Nephron progenitor cell (in vitro differentiated cells): ENCODE measurements around the gene SOHLH1.

Source experiments
- DNase-seq: peaks from one replicate; pipeline ENCODE4 v3.0.0; 2021
- H3K27ac Mint-ChIP-seq: 2 replicates; pipeline ENCODE4 v1.8.0; 2021; ENCODE audit warnings: mild to moderate bottlenecking, moderate library complexity, mixed read lengths
- H3K27me3 Mint-ChIP-seq: 2 replicates; pipeline ENCODE4 v1.8.0; 2021; ENCODE audit warnings: mild to moderate bottlenecking, low read depth, mixed read lengths; ENCODE audit not compliant: poor library complexity
- H3K36me3 Mint-ChIP-seq: 2 replicates; pipeline ENCODE4 v1.8.0; 2021; ENCODE audit warnings: low read depth, mixed read lengths
- H3K4me1 Mint-ChIP-seq: 2 replicates; pipeline ENCODE4 v1.8.0; 2021; ENCODE audit warnings: mixed read lengths
- H3K4me3 Mint-ChIP-seq: 2 replicates; pipeline ENCODE4 v1.8.0; 2021; ENCODE audit warnings: mild to moderate bottlenecking, moderate library complexity, mixed read lengths
- H3K9me3 Mint-ChIP-seq: 2 replicates; pipeline ENCODE4 v1.8.0; 2021; ENCODE audit warnings: mild to moderate bottlenecking, moderate library complexity, mixed read lengths
- TF ChIP-seq, protein P1 (sequence below): fragments of 200-600 bp; sonication (generic); IDR thresholded peaks from 2 replicates; pipeline ENCODE4 v1.5.0; 2021; ENCODE audit warnings: antibody characterized with exemption

SOHLH1 gene

DNA sequence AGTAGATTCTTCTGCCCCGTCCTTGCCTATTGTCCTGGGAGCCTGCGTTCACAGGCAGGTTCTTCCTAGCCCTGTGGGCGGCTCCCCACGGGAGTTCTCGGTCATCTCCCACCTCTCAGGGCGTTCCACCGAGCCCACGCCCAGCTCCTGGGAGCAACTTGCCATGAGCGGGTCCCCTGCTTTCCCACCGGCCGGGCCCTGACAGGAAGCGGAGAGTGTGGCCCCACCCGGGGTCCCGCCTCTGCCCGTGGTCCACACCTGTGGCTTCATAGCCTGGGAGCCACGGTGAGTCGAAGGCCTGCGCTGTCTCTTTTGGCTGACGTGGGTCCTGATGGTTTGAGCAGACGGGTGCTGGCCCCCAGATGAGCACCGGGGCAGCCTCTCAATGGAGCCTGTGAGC lies 45.9 kb upstream of the SOHLH1 start:
- no peak for DNase-seq
- H3K36me3 Mint-ChIP-seq, result no peaks in the 10 kb centered on the region
- peaks cover 9% of the 10 kb centered on the region for H3K27me3 Mint-ChIP-seq
- H3K4me3 Mint-ChIP-seq, result no peak overlapping the region
- TF ChIP-seq, protein P1, sequence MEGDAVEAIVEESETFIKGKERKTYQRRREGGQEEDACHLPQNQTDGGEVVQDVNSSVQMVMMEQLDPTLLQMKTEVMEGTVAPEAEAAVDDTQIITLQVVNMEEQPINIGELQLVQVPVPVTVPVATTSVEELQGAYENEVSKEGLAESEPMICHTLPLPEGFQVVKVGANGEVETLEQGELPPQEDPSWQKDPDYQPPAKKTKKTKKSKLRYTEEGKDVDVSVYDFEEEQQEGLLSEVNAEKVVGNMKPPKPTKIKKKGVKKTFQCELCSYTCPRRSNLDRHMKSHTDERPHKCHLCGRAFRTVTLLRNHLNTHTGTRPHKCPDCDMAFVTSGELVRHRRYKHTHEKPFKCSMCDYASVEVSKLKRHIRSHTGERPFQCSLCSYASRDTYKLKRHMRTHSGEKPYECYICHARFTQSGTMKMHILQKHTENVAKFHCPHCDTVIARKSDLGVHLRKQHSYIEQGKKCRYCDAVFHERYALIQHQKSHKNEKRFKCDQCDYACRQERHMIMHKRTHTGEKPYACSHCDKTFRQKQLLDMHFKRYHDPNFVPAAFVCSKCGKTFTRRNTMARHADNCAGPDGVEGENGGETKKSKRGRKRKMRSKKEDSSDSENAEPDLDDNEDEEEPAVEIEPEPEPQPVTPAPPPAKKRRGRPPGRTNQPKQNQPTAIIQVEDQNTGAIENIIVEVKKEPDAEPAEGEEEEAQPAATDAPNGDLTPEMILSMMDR, result no peak
- H3K27ac Mint-ChIP-seq, result no peak overlapping the region
- no peaks in the 10 kb centered on the region for H3K4me1 Mint-ChIP-seq
- H3K9me3 Mint-ChIP-seq, result no peaks in the 10 kb centered on the region

DNA sequence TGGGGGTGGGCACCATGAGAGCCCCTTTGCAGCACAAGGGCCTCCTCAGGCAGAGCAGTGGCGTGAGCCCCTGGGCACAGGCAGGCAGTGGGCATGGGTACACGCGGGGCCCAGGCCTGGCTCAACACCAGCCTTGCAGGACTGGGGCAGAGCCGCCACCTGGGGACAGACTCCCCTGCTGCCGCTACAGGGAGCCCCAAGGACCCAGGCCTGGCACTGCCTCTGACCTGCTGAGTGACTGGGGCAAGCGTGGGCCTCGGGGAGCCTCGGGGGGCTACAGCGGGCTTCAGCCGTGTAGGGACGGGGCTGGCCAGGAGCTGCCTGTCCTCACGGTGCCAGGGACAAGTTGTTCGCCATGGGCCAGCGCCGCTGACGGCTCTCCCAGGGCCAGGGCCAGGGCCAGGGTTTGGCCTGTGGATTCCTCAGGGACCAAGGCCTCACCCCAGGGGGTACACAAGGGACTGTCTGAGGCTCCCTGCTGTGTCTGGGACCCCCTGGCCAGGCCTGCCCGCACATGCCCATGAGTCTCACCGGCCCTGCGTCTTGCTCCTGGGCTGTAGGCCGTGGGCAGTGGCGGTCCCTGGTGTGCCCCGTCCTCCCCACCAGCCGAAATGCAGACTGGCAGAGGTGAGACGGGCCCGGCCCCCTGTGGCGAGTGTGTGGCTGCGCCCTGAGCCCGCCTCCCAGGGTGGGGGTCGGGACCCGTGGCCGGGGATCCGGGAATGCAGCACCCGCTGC lies 45.2 kb upstream of the SOHLH1 start:
- DNase-seq, result no peak
- H3K9me3 Mint-ChIP-seq, result no peaks in the 10 kb centered on the region
- TF ChIP-seq, protein P1, result no peak
- H3K36me3 Mint-ChIP-seq, result no peaks in the 10 kb centered on the region
- peaks cover 14% of the 10 kb centered on the region for H3K27me3 Mint-ChIP-seq
- H3K4me1 Mint-ChIP-seq, result no peaks in the 10 kb centered on the region
- H3K27ac Mint-ChIP-seq, result no peak overlapping the region
- H3K4me3 Mint-ChIP-seq, result no peak overlapping the region

DNA sequence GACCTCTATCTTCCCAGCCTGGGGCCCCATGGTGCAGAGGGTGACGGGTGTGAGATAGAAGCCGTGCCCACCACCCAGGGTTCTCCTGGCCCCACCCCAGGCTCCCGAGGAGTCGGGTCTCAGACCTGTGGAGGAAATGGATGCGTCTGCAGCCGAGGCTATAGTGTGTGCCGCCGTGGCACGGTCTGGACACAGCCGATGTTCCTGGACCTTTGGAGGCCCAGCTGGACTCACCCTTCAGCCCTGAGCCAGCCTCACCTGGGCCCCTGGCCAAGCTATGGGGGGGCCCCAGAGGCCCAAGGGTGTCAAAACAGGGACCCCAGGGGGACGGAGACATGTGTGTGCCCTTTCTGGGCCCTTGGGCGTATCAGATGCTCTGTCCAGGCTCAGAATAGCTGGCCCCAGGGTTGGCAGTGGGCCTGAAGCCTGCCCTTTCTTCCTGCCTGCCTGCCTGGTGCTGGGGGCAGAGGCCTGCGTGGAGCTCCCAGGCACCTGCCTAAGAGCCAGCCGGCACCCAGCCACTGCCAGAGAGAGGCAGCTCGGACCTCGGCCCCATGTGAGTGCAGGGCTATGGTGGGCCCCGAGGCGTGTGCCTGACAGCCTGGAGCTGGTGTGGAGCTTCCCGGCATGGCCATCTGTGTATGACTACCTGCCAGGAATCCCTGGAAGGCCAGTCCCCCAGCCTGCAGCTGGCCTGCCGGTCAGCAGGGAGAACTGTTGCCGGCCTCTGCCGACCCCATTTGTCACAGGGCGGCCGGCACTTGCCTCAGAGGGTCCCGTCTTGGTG lies 44.5 kb upstream of the SOHLH1 start:
- Mint-ChIP-seq H3K4me3 (no peak overlapping the region), H3K27me3 (peaks cover 17% of the 10 kb centered on the region), H3K4me1 (no peaks in the 10 kb centered on the region), H3K9me3 (no peaks in the 10 kb centered on the region), H3K36me3 (no peaks in the 10 kb centered on the region), H3K27ac (no peak overlapping the region)
- no peak for DNase-seq
- TF ChIP-seq, protein P1, result no peak

DNA sequence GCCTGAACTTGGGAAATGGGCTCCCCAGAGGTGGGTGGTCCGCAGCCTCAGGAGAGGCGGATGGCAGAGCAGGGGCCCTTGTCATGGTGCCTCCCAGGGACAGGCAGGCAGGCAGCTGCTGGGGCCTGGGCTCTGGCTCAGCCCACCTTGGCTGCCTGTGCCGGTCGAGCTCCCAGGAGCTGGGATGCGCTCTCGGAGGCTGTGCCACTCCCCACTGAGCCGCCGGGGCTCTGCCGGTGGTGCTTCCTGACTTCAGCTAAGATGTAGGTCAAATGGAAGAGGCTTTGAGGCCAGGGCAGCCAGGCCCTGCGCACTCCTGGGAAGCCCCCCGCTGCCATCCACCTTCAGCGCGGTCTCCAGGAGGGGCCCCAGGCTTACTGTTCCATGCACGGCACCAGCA lies 43.7 kb upstream of the SOHLH1 start:
- Mint-ChIP-seq H3K4me3 (no peak overlapping the region), H3K4me1 (no peaks in the 10 kb centered on the region)
- TF ChIP-seq, protein P1, result no peak

DNA sequence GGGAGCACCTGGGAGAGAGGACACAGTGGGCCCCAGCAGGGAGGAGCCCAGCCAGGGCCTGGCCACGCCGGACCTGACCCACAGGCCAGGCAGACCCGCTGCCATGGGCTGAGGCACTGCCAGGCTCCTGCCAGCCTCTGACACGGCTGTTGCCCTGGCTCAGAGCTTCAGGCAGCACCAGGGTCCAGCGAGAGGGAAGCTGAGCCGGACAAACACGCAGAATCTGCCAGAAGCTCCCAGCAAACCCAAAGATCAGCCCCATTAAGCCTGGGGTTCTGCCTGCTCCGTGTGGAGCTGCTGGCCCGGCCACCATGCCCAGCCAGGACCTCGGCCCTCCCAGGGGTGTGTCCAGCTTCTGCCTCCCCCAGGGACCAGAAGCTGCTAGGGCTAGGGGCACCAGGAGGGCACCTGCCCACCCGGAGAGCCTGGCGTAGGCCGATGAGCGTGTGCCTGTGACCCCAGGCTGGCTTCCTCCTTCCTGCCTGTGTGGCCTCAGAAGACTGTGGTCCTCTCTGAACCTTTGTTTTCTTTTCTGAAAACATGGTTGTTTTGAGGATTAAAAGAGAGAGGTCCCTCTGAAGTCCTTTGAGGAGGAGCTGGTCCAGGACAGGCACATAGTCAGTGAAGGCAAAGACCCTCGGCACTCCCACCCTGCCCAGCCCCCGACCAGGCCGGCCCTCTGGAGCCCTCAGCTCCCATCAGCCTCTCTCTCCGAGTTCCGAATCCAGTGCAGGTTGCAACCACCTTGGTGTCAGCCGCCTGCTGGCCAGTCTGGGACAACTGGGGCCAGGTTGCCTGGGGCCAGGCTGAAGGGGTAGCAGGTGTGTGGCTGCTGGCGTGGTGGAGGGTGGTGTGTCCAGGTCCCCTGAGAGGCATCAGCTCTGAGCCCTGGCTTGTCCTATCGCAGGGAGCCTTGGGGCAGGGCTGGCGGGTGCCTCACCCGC lies 42.3 kb upstream of the SOHLH1 start:
- Mint-ChIP-seq H3K4me3 (no peak overlapping the region), H3K27ac (no peak overlapping the region), H3K4me1 (no peaks in the 10 kb centered on the region), H3K9me3 (no peaks in the 10 kb centered on the region), H3K27me3 (peaks cover 29% of the 10 kb centered on the region), H3K36me3 (no peaks in the 10 kb centered on the region)
- DNase-seq, result no peak
- TF ChIP-seq, protein P1, result no peak

More for the DNA sequence above, 43.7 kb upstream of the SOHLH1 start:
- DNase-seq, result no peak
- Mint-ChIP-seq H3K36me3 (no peaks in the 10 kb centered on the region), H3K27ac (no peak overlapping the region), H3K9me3 (no peaks in the 10 kb centered on the region), H3K27me3 (peaks cover 23% of the 10 kb centered on the region)
